Hepatocyte (in vitro differentiated cells): ENCODE measurements around the gene PLLP. TPM values are rescaled to one million over a fixed set of nuclear protein-coding genes. Genes with fewer than 3 reads are reported as not detected.

ENCODE experiments used
- DNase-seq: peaks from one replicate; pipeline ENCODE4 v3.0.0-alpha.2; 2016; ENCODE audit warnings: low spot score
- H2AFZ ChIP-seq: fragments of 200-600 bp; sonication (generic); 2 replicates; pipeline ENCODE4 v1.6.0; 2016; ENCODE audit warnings: antibody characterized with exemption, mild to moderate bottlenecking
- H3K27ac ChIP-seq: fragments of 200-600 bp; sonication (generic); 2 replicates; pipeline ENCODE4 v1.5.1; 2016; ENCODE audit warnings: mild to moderate bottlenecking
- H3K27me3 ChIP-seq: fragments of 200-600 bp; sonication (generic); 2 replicates; pipeline ENCODE4 v1.6.1; 2016
- H3K36me3 ChIP-seq: fragments of 200-600 bp; sonication (generic); replicated peaks from 2 replicates; pipeline ENCODE4 v1.5.1; 2016; ENCODE audit warnings: low read depth; ENCODE audit not compliant: insufficient read depth
- H3K4me1 ChIP-seq: fragments of 200-600 bp; sonication (generic); 2 replicates; pipeline ENCODE4 v1.5.1; 2016; ENCODE audit warnings: mild to moderate bottlenecking, moderate library complexity; ENCODE audit not compliant: insufficient read depth
- H3K4me2 ChIP-seq: fragments of 200-600 bp; sonication (generic); 2 replicates; pipeline ENCODE4 v1.6.0; 2016
- H3K4me3 ChIP-seq: fragments of 200-600 bp; sonication (generic); 2 replicates; pipeline ENCODE4 v1.5.1; 2016; ENCODE audit warnings: mild to moderate bottlenecking
- H3K79me2 ChIP-seq: fragments of 200-600 bp; sonication (generic); 2 replicates; pipeline ENCODE4 v1.6.0; 2017; ENCODE audit warnings: mild to moderate bottlenecking
- H3K9me2 ChIP-seq: fragments of 200-600 bp; sonication (generic); replicated peaks from 2 replicates; pipeline ENCODE4 v1.6.0; 2017; ENCODE audit warnings: mild to moderate bottlenecking; ENCODE audit not compliant: insufficient read depth
- H3K9me3 ChIP-seq: fragments of 200-600 bp; sonication (generic); 2 replicates; pipeline ENCODE4 v1.5.1; 2016; ENCODE audit warnings: low read depth, mild to moderate bottlenecking
- H4K20me1 ChIP-seq: fragments of 200-600 bp; sonication (generic); 2 replicates; pipeline ENCODE4 v1.6.0; 2016; ENCODE audit warnings: mild to moderate bottlenecking; ENCODE audit not compliant: insufficient read depth, poor library complexity, severe bottlenecking
- EZH2 ChIP-seq: fragments of 200-600 bp; sonication (generic); IDR thresholded peaks from 2 replicates; pipeline ENCODE4 v1.6.1; 2016; ENCODE audit warnings: antibody characterized with exemption, mild to moderate bottlenecking, borderline replicate concordance
- EZH2phosphoT487 ChIP-seq: fragments of 200-600 bp; sonication (generic); IDR thresholded peaks from one replicate; pipeline ENCODE4 v1.6.1; 2018; ENCODE audit warnings: antibody characterized with exemption, mild to moderate bottlenecking, low read depth, moderate library complexity; ENCODE audit not compliant: unreplicated experiment, severe bottlenecking
- WGBS: methylation state at CpG from one replicate; pipeline ENCODE4 v1.1.6; 2016; ENCODE audit warnings: low lambda C conversion rate; ENCODE audit errors: missing lambda C conversion rate; 5-methylcytosine and 5-hydroxymethylcytosine counted together
- polyA plus RNA-seq: library from polyadenylated mRNA; unstranded; fragments of >200 nt; fragmentation: Nextera tagmentation; extraction: Ambion mirVana; gene quantifications from 2 replicates; pipeline ENCODE4 v1.2.1, GENCODE V29; 2016
- total RNA-seq: library from RNA; depleted of rRNA; stranded (reverse); fragments of >200 nt; gene quantifications from 2 replicates; pipeline ENCODE4 v1.2.3, GENCODE V29; 2014
- TF ChIP-seq, protein P1 (sequence below): fragments of 200-600 bp; sonication (generic); IDR thresholded peaks from 2 replicates; pipeline ENCODE4 v1.5.1; 2016; ENCODE audit warnings: antibody characterized with exemption, mild to moderate bottlenecking; ENCODE audit not compliant: poor library complexity

Gene PLLP
- total and polyA plus RNA-seq, 2 experiments from 2014 or later, result 38.7 to 42.3 TPM

DNA sequence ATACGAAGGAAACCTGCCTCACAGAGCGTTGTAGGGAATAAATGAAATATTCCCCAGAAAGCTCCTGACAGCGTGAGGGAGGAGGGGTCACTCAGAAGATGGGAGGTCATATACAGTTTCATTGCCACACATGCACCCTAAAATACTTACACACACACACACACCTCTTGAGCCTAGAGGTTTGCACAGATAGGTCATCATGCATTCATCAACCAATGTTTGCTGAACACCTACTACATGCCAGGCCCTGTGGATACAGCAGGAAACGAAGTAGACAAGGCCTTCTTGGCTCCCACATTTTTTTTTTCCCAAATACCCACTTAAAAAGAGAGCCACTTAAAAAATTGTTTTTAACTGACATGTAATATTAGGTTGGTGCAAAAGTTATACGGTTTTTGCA is 907 bp upstream of the PLLP start:
- H3K36me3 ChIP-seq, result no peaks in the 10 kb centered on the region
- H3K4me2 ChIP-seq, result peak overlapping the region; percentile 97
- peak overlapping the region; percentile 89 for H2AFZ ChIP-seq
- H3K27me3 ChIP-seq, result peaks cover 3% of the 10 kb centered on the region
- no peaks in the 10 kb centered on the region for H3K9me3 ChIP-seq
- no peaks in the 10 kb centered on the region for H4K20me1 ChIP-seq
- H3K9me2 ChIP-seq, result no peaks in the 10 kb centered on the region
- 90% methylated on average over 5 of the region's 5 CpGs for WGBS
- no peaks in the 10 kb centered on the region for H3K4me1 ChIP-seq
- no peak overlapping the region for H3K4me3 ChIP-seq
- DNase-seq, result no peak
- H3K27ac ChIP-seq, result no peak overlapping the region
- TF ChIP-seq, protein P1, sequence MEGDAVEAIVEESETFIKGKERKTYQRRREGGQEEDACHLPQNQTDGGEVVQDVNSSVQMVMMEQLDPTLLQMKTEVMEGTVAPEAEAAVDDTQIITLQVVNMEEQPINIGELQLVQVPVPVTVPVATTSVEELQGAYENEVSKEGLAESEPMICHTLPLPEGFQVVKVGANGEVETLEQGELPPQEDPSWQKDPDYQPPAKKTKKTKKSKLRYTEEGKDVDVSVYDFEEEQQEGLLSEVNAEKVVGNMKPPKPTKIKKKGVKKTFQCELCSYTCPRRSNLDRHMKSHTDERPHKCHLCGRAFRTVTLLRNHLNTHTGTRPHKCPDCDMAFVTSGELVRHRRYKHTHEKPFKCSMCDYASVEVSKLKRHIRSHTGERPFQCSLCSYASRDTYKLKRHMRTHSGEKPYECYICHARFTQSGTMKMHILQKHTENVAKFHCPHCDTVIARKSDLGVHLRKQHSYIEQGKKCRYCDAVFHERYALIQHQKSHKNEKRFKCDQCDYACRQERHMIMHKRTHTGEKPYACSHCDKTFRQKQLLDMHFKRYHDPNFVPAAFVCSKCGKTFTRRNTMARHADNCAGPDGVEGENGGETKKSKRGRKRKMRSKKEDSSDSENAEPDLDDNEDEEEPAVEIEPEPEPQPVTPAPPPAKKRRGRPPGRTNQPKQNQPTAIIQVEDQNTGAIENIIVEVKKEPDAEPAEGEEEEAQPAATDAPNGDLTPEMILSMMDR, result no peak
- TF ChIP-seq EZH2phosphoT487, result no peak
- TF ChIP-seq EZH2, result no peak
- peaks cover 21% of the 10 kb centered on the region for H3K79me2 ChIP-seq

DNA sequence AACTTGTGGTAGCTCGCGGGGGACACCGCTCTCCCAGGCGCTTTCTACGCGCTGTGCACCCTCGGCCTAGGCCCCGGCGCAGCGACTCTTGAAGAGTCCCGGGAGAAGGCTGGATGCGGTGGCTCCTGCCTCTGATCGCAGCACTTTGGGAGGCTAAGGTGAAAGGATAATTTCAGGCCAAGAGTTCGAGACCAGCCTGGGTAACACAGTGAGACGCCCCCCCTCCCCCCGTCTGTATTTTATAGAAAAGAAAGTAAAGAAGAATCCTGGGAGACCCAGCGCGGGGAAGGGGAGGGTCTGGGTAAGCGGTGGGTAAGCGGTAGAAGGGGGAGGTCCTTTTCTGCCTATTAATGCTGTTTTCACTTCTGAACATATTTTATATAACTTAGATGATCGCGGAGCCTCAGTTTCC is 486 bp upstream of the PLLP start:
- no peak for TF ChIP-seq EZH2phosphoT487
- TF ChIP-seq, protein P1, result no peak
- TF ChIP-seq EZH2, result no peak
- H3K9me2 ChIP-seq, result no peaks in the 10 kb centered on the region
- DNase-seq, result no peak
- peak overlapping the region; percentile 60 for H3K27ac ChIP-seq
- H3K36me3 ChIP-seq, result no peaks in the 10 kb centered on the region
- no peaks in the 10 kb centered on the region for H4K20me1 ChIP-seq
- H3K27me3 ChIP-seq, result peaks cover 3% of the 10 kb centered on the region
- peak overlapping the region; percentile 89 for H2AFZ ChIP-seq
- no peaks in the 10 kb centered on the region for H3K9me3 ChIP-seq
- WGBS, result 20% methylated on average over 22 of the region's 22 CpGs
- peaks cover 2% of the 10 kb centered on the region for H3K4me1 ChIP-seq
- peak overlapping the region; percentile 60 for H3K4me3 ChIP-seq
- peaks cover 21% of the 10 kb centered on the region for H3K79me2 ChIP-seq
- peak overlapping the region; percentile 97 for H3K4me2 ChIP-seq

DNA sequence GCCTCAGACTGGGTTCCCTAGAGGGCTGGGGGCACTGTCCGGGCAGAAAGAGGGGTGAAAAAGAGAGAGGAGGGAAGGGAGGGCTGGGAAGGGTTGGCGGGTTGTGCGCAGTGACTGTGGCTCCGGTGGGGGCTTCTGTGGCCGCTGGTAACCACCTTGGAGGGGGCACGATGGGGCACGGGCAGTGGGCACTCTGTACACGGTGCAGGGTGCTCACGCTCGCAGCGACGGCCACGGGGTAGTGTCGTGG is 588 bp downstream of the PLLP start:
- DNase-seq, result no peak
- no peaks in the 10 kb centered on the region for H3K9me3 ChIP-seq
- no peaks in the 10 kb centered on the region for H3K9me2 ChIP-seq
- 6% methylated on average over 9 of the region's 14 CpGs for WGBS
- peak overlapping the region; percentile 97 for H3K4me2 ChIP-seq
- H3K27me3 ChIP-seq, result peaks cover 3% of the 10 kb centered on the region
- peak overlapping the region; percentile 82 for H3K27ac ChIP-seq
- peak overlapping the region; percentile 89 for H2AFZ ChIP-seq
- no peak for TF ChIP-seq EZH2
- TF ChIP-seq EZH2phosphoT487, result no peak
- TF ChIP-seq, protein P1, result no peak
- peaks cover 29% of the 10 kb centered on the region for H3K79me2 ChIP-seq
- no peaks in the 10 kb centered on the region for H4K20me1 ChIP-seq
- peaks cover 8% of the 10 kb centered on the region for H3K4me1 ChIP-seq
- H3K4me3 ChIP-seq, result peak overlapping the region; percentile 60
- no peaks in the 10 kb centered on the region for H3K36me3 ChIP-seq
